Effector memory CD4-positive, alpha-beta T cell (primary cell): ENCODE results near the gene SPTLC1.
"Not testable (repeated sequence)": the region's sequence is repeated elsewhere in the genome, so short reads cannot be mapped to it uniquely, and the experiment has no call there.

Experiments used
- DNase-seq, 3 donors: peaks; one replicate each; pipeline ENCODE4 v3.0.0-alpha.2; 2020
- H3K27ac ChIP-seq: 2 replicates; pipeline ENCODE4 v1.7.0; 2013; ENCODE audit warnings: mild to moderate bottlenecking, low read length, moderate library complexity; ENCODE audit not compliant: insufficient read depth, poor library complexity, severe bottlenecking
- H3K27me3 ChIP-seq: replicated peaks from 2 replicates; pipeline ENCODE4 v1.7.0; 2013; ENCODE audit warnings: mild to moderate bottlenecking, low read length; ENCODE audit not compliant: insufficient read depth, control insufficient read depth, poor library complexity, severe bottlenecking
- H3K36me3 ChIP-seq: 2 replicates; pipeline ENCODE4 v1.7.0; 2013; ENCODE audit warnings: mild to moderate bottlenecking, low read length, moderate library complexity; ENCODE audit not compliant: control insufficient read depth, insufficient read depth
- H3K4me1 ChIP-seq: 2 replicates; pipeline ENCODE4 v1.7.0; 2013; ENCODE audit warnings: low read length, mild to moderate bottlenecking; ENCODE audit not compliant: control insufficient read depth, insufficient read depth, poor library complexity, severe bottlenecking
- H3K4me3 ChIP-seq: 2 replicates; pipeline ENCODE4 v1.7.0; 2013; ENCODE audit warnings: low read length, low read depth, mild to moderate bottlenecking; ENCODE audit not compliant: insufficient read depth, poor library complexity, severe bottlenecking
- H3K9me3 ChIP-seq: 2 replicates; pipeline ENCODE4 v1.7.0; 2013; ENCODE audit warnings: mild to moderate bottlenecking, low read length, moderate library complexity; ENCODE audit not compliant: control insufficient read depth
- total RNA-seq, 3 donors: gene quantifications; one replicate each; lab custom pipeline; 2026; lab: John Stamatoyannopoulos, UW

SPTLC1 gene, protein sequence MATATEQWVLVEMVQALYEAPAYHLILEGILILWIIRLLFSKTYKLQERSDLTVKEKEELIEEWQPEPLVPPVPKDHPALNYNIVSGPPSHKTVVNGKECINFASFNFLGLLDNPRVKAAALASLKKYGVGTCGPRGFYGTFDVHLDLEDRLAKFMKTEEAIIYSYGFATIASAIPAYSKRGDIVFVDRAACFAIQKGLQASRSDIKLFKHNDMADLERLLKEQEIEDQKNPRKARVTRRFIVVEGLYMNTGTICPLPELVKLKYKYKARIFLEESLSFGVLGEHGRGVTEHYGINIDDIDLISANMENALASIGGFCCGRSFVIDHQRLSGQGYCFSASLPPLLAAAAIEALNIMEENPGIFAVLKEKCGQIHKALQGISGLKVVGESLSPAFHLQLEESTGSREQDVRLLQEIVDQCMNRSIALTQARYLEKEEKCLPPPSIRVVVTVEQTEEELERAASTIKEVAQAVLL
- total RNA-seq, result 36.2 to 44.8 (median 41.2) reads per million in 3 donors

DNA sequence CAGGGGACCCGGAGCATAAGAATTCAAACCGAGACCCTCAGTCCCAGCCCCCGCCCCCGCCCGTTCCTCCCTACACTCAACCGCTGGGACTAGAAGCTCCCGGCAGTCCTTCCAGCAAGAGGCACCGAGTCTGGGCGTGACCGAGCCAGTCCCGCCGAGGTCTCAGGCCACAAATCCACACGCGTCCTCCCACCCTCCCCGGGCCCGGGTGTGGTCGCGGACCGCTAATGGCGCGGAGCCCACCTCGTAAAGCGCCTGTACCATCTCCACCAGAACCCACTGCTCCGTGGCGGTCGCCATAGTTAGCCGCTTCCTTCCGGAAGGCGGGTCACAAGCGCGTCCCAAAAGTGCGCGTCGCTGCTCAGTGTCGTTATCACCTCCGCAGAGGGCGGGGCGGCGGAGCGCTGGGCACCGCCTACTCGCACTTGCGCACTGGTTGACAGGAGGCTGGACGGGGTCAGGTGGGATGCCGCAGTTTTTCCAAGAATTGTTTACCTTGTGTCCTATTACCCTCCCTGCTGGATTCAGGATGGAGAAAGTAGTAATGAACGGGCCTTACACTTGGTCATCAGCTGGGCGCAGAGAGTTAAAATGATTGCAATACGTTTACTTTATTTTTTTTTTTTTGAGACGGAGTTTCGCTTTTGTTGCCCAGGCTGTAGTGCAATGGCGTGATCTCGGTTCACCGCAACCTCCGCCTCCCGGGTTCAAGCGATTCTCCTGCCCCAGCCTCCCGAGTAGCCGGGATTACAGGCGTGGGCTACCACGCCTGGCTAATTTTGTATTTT lies at the start of gene SPTLC1:
TSS of gene SPTLC1 (minus strand) at position 343 of the 788 bp plus-strand sequence. CDS start at position 300, 43 bp downstream.
- Histone ChIP-seq H3K4me3 (peak within 1 kb of the TSS; percentile 83), H3K27me3 (no peaks in the 10 kb centered on the region), H3K9me3 (no peaks in the 10 kb centered on the region), H3K36me3 (peaks cover 16% of the 10 kb centered on the region), H3K4me1 (peaks cover 7% of the 10 kb centered on the region), H3K27ac (peak within 1 kb of the TSS; percentile 89)
- DNase-seq, result peak; percentile 86 to 91 (median 88)

DNA sequence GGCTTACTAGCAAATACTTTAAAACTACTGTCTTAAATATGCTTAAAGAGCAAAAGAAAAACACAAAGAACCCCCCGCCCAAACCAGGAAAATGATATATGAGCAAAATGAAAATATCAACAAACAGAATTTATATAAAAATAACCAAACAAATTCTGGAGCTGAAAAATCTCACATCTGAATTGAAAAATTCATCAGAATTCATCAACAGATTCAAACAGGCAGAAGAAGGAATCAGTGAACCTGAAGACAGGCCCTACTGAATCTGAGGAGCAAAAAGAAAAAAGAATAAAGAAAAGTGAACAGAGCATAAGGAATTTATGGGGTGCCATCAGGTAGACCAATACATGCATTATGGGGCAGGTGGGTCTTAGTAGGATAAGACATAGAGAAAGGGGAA lies 49.8 kb upstream of the SPTLC1 start:
- Histone ChIP-seq H3K36me3 (no peaks in the 10 kb centered on the region), H3K9me3 (no peaks in the 10 kb centered on the region), H3K4me3 (no peak overlapping the region), H3K27ac (no peak overlapping the region), H3K27me3 (no peaks in the 10 kb centered on the region), H3K4me1 (no peaks in the 10 kb centered on the region)
- no peak for DNase-seq

DNA sequence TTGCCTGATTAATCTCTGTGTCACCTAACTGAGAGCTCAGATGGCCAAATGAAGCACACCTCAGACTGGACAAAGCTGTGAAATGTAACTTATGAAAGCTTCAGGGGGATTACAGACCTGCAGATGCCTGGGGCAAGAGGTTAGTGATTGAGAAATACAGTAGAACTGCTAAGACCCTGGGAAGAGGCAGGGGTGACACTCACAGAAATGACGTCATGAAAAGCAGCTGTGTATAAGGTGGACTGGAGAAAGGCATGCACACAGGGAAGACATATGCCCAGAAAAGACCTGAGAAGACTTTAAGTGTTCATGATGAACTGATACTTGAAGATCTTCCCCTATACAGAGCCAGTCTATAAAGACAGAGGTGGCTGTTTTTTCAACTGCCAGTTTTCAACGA lies 49.3 kb upstream of the SPTLC1 start:
- no peak overlapping the region for H3K4me3 ChIP-seq
- no peaks in the 10 kb centered on the region for H3K9me3 ChIP-seq
- H3K36me3 ChIP-seq, result no peaks in the 10 kb centered on the region
- H3K27ac ChIP-seq, result no peak overlapping the region
- no peaks in the 10 kb centered on the region for H3K27me3 ChIP-seq
- no peak for DNase-seq
- H3K4me1 ChIP-seq, result no peaks in the 10 kb centered on the region

DNA sequence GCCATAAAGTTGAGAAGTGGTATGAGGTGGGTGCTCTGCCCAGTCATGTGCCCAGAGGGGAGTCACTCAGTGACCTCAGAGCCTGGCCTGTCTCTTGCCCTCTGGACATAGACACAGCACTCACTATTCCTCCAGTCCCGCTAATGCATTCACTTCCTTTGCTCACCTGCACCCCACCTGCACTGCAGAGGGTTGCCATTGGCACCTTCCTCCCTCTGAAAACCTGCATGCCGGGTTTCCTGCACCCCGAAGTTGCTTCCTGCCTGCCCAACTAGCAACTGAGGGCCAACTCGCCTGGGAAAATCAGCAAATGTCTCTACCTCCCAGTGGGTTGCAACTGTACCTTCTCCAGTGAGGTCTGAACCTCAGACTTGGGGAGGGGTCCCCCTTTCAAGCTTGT lies 48.1 kb upstream of the SPTLC1 start:
- Histone ChIP-seq H3K27me3 (no peaks in the 10 kb centered on the region), H3K27ac (no peak overlapping the region), H3K4me3 (no peak overlapping the region), H3K9me3 (no peaks in the 10 kb centered on the region), H3K4me1 (no peaks in the 10 kb centered on the region), H3K36me3 (no peaks in the 10 kb centered on the region)
- no peak for DNase-seq

DNA sequence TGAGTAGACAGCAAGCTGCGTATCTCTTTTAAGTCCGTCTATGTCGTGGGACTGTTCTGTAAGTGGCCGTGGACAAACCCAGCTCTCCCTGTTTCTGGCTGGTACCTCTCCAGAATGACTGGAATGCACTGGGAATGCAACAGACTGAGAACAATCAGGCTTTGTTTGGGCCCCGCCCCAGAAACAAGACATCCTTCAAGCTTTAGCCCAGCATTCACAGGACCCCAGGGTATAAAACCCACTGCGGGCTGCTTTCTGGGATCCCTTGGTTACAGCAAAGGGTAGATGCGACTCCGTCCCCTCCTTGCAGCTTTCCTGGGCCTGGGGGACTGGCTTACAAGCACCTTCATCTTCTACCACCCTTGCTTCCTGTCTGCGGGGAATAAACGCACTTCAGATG lies 45.6 kb upstream of the SPTLC1 start:
- Histone ChIP-seq H3K27me3 (no peaks in the 10 kb centered on the region), H3K4me1 (no peaks in the 10 kb centered on the region), H3K36me3 (no peaks in the 10 kb centered on the region), H3K27ac (no peak overlapping the region), H3K4me3 (no peak overlapping the region), H3K9me3 (no peaks in the 10 kb centered on the region)
- DNase-seq, result no peak

DNA sequence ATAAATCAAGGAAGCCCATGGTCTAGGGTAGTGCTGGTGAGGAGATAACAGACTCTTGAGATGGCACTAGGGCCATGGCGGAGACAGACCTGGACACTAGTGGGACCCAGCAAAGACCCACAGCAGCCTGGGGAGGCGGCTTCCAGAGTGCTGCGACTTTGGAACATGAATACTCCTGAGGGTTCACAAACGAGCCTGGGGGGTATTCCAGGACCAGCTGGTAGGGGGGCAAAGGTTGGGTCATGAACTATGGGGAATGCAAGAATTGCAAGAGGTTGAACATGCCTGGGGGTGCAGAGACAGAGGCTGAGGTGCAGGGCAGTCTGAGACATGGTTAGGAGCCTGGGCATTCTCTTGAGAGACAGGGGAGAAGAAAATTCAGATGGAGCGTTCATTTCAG lies 43.8 kb upstream of the SPTLC1 start:
- DNase-seq, result no peak
- Histone ChIP-seq H3K4me1 (no peaks in the 10 kb centered on the region), H3K9me3 (no peaks in the 10 kb centered on the region), H3K27ac (no peak overlapping the region), H3K27me3 (no peaks in the 10 kb centered on the region), H3K36me3 (no peaks in the 10 kb centered on the region), H3K4me3 (no peak overlapping the region)

DNA sequence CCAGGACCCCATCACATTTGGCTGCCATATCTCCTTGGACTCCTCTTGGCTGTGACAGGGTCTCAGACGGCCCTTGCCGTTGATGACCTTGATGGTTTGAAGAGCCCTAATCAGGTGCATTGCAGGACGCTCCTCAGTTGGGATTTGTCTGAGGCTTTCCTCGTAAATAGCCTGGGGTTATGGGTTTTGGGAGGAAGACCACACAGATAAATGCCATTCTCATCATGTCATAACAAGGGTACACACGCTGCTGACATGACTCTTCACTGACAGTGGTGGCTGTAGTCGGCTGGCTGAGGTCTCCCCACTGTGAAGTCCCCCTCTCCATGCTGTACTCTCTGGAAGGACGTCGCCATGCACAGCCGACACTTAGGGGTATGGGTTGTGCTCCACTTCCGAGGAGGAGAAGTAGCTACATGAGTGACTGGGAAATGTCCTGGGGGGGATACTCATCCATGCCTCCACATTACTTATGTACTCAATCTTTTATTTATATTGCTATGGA lies 42.9 kb upstream of the SPTLC1 start:
- Histone ChIP-seq H3K4me3 (no peak overlapping the region), H3K4me1 (no peaks in the 10 kb centered on the region), H3K27me3 (no peaks in the 10 kb centered on the region), H3K27ac (no peak overlapping the region), H3K36me3 (no peaks in the 10 kb centered on the region), H3K9me3 (no peaks in the 10 kb centered on the region)
- DNase-seq, result no peak

DNA sequence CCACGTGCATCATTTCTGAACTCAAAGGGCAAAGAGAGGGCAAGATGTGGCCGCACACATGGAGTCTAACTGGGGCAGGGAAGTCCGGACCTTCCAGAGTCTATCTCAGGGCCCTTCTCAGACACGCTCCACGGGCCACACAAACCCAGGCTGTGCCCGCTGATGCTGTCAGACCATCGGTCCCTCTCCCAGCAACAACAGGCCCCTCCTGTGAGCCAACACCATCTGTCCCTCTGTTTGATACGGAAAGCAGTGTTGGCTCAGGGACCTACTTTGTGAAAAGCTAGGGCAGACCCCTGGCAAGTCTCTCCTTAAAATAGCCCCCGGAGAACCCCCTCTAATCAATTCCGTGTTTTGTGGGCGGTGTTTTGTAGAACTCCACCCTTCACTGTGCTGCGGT lies 40.5 kb upstream of the SPTLC1 start:
- not testable (repeated sequence) for H3K4me1 ChIP-seq, H3K27ac ChIP-seq, DNase-seq, H3K27me3 ChIP-seq, H3K9me3 ChIP-seq, H3K4me3 ChIP-seq, H3K36me3 ChIP-seq

DNA sequence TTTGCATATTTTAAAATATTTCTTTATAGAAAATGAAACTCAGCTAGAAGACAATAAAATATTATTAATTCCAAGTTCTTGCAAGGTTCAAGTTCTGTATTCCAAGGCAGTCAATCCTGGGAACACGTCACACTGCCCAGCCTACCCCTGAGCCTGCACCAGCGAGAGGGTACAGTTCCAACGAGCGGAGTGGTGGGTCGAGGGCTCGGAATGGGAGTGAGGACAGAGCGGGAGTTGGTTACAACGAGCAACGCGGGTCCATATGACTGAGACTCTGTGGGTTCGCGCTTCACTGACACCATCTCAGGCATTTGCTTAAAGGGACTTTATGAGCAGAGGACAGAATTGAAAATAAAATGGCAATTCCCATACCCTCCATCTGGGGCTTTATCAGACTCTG lies 40.0 kb upstream of the SPTLC1 start:
- Histone ChIP-seq H3K27me3 (no peaks in the 10 kb centered on the region), H3K9me3 (no peaks in the 10 kb centered on the region), H3K4me3 (no peak overlapping the region), H3K27ac (no peak overlapping the region), H3K4me1 (no peaks in the 10 kb centered on the region), H3K36me3 (no peaks in the 10 kb centered on the region)
- DNase-seq, result no peak
